Ramos (cell line): ENCODE measurements around the gene FREM1.

Experiments used
- in situ Hi-C: fragments of 300-500 bp; cut with MboI; formaldehyde crosslinking; loops from one replicate; pipeline ENCODE4 v1.14.3; 2022; ENCODE audit warnings: low sequenced_read_pairs; ENCODE audit not compliant: unreplicated experiment

FREM1 gene

DNA sequence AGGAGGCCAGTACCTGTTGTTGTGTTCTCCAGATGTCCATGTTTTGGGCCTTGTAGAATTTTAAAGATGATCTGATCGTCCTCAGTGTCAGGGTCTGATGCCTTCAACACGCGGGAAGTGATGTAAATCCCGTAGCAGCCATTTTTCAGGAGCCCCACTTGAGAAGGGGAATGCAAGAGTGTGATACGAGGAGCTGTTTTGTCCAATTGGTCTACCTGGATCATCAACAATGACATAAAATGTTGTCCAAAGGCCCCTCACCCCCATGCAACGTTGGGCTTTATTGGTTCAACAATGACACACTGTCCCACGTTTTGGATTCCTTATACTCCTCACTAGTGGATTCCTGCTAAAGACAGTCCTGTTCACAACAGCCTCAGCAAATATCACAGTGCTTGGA, 139.6 kb downstream of the FREM1 start:
- in situ Hi-C loops = loop anchor here (10.0 to 25.0 kb wide), 2 partner anchors 306 to 1333 kb away; no protein-coding TSS in a partner anchor

DNA sequence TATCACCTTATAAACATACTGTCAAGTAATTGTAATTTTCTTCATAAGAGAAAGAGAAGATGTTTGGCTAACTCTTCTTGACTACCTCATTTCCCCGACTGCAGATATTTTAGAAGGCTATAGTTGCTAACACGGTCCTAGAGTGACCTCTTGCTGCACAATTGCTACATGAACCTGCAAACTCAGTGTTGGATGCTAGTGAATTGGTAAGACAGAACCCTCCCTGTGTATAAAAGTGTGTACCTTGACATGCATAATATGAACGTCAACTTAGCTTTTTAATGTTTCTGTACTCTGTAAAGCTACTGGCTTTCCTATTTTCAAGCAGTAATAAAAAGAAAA, 141.0 kb downstream of the FREM1 start:
- in situ Hi-C loops = loop anchor here (10.0 to 25.0 kb wide), 2 partner anchors 154 to 1332 kb away; no protein-coding TSS in a partner anchor

DNA sequence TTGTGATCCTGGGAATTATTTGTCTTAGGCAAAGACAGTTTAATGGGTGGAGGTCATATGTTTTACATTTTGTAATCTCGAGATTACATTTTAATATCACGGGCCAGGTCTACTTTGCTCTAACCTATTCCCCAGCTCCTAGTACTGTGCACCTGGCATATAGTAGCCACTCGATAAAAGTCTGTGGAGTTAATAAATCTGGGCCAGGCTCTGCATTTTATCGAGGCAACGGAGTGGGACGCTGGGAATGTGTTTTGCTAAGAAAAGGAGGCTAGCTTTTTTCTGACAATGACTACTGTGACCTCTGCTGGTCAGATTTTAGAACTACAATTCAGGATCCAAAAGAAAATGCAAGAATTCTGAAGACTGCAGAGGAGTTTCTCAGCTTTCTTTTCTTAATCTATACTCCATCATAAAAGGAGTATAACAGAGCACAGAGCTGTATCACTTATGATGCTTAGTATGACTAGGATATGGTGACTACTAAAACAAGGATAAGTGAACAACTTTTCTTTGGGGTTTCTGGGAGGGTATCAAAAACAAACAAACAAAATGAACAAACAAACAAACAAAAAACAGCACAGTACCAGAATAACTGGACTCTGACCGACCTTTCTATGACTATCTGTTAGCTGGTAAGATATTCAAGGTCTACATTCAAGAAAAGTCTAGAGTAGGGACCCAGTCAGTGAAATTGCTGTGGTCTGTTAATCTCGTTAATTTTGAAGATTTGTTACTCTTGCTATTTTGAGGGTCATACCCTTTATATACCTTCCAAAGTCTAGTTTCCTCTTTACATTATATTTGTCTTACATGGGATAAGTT, 141.6 kb downstream of the FREM1 start:
- in situ Hi-C loops = loop anchor here (10.0 to 25.0 kb wide), 2 partner anchors 154 to 1331 kb away; no protein-coding TSS in a partner anchor

DNA sequence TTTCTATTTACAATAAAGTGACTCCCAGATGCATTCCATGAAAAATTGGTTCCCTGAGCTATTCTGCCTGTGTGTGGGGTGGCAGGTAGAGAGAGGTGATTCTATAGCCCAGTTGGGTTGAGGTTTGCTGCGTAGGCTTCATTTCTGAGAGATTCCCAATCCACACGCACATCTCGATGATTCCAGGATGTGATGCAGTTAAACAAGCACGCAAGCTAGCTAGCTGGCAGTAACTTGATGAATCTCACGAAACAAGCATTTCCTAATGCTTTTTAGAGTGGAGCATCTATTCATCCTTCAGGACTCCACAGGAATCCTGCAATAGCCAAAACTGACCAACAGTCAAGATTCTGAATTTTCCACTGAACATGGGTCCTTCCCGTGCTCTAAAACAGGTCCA, 143.9 kb downstream of the FREM1 start:
- in situ Hi-C loops = loop anchor here (10.0 to 25.0 kb wide), 2 partner anchors 151 to 1329 kb away; no protein-coding TSS in a partner anchor

DNA sequence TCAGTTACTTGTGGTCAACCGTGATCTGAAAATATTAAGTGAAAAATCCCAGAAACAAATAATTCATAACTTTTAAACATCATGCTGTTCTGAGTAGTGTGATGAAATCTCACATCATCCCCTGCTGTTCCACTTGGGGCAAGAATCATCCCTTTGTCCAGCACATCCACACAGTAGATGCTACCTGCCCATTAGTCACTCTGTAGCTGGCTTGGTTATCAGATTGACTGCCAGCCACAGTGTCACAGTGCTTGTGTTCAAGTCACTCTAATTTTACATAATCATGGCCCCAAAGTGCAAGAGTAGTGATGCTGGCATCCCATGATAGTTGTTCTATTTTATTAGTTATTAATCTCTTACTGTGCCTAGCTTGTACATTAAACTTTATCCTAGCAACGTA, 148.6 kb downstream of the FREM1 start:
- in situ Hi-C loops = loop anchor here (10.0 to 25.0 kb wide), 2 partner anchors 147 to 1324 kb away; no protein-coding TSS in a partner anchor

DNA sequence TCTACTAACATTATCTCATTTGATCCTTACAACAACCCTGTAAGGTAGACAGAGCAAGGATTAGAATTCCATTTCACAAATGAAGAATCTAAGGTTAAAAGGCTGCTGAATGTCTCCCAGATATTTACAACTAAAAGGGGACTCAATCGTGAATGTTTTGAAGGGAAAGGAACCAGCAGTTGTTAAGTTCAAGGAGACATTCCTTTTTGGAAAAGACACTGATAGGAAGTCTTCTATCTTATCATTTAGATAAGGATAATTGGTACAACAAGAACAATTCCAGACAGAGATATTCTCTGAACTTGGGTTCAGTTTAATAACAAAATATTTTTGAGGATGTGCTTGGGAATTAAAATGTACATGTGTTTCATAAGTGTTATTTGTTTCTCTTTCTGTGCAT, 150.2 kb downstream of the FREM1 start:
- in situ Hi-C loops = loop anchor here (10.0 to 25.0 kb wide), 2 partner anchors 145 to 1323 kb away; no protein-coding TSS in a partner anchor

DNA sequence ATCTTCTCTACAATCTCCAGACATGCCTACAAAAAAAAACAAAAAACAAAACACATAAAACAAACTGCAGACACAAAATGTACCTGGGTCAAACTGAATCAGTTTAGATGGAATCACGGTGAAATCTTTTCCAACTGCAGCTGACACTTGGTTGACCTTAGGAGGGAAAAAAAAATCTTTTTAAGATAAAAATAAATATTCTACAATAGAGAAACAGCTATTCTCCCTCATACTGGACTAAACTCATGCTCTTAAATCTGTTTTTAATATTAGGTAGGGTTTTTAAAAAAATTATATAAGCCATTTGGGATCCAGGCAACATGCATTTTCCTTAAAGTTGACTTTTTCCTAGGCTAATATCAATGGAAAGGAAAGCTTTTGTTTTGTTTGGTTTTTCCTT, 153.9 kb downstream of the FREM1 start:
- in situ Hi-C loops = loop anchor here (25.0 kb wide), 1 partner anchor 1319 kb away; no protein-coding TSS in a partner anchor

DNA sequence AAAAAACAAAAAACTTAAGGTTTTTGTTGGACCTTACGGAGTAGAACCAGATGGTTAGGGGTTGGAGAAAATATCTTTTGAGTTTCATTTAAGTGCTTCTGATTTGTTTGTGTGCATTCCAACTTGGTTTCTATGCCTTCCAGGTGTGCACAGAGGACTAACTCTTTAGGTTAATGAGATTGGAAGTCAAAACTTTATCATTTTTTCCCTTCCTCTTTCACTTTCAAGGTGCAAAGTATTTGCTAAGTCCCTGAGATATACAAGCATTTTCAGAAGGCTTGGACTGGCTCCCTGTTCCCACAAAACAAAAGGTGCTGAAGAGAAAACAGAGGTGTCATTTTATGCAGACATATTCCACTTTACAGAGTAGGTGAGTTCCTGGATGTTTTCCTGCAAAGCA, 157.4 kb downstream of the FREM1 start:
- in situ Hi-C loops = loop anchor here (25.0 kb wide), 1 partner anchor 1316 kb away; no protein-coding TSS in a partner anchor

DNA sequence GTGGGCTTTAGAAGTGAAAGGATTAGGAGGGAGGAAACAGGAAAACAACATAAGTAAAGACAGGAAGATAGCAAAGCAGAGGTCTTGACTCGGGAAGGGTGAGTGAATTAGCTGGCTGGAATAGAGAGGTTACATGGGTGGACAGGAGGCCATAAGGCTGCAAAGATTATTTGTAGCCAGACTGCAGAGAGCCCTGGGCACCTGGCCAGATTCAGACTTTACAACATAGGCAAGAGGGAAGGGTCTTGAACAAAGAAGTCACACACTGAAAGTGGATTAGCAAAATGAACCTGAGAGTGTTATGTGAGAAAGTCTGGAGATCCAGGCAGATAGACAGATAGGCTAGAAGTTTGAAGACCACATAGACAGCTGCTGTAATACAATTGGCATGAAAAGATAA, 158.0 kb downstream of the FREM1 start:
- in situ Hi-C loops = loop anchor here (25.0 kb wide), 1 partner anchor 1315 kb away; no protein-coding TSS in a partner anchor

DNA sequence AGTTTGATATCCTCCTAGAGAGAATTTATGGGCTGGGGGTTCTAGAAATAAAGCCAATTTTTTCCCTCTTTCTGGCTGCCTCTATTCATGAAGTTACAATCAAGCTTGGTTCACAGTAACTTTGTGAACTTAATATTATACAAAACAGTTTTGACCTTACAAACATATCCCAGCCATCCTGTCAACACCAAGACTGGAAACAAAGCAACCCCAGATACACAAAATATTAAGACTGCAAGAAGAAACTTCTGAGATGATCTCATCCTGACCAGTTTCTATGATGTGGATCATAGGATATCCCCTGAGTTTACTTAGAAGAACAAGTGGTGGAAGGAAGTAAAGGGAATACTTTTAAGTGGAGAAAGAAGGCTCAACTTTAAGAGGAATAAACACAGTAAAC, 159.4 kb downstream of the FREM1 start:
- in situ Hi-C loops = loop anchor here (25.0 kb wide), 1 partner anchor 1314 kb away; no protein-coding TSS in a partner anchor

DNA sequence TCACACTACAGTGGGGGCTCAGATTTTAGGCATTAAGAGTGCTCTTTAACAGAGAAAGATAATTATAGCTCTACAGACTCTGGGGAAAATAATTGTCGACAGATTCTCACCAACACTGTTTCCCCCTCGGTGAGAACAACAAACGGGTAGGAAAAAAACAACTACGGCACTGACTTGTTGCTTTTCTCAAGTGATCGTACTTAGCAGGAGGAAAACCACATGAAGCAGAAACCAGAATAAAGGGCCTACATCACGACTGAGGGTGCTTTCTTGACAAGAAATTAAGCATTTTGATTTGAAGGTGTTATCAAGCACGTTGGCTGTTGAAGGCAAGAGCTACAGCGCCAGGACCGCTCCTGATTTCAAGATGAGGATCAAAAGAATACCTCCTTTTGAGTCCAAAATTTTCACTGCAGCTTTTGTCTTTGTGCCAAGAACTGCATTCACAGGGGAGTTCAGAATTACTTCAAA, 160.5 kb downstream of the FREM1 start:
- in situ Hi-C loops = loop anchor here (25.0 kb wide), 1 partner anchor 1312 kb away; no protein-coding TSS in a partner anchor

DNA sequence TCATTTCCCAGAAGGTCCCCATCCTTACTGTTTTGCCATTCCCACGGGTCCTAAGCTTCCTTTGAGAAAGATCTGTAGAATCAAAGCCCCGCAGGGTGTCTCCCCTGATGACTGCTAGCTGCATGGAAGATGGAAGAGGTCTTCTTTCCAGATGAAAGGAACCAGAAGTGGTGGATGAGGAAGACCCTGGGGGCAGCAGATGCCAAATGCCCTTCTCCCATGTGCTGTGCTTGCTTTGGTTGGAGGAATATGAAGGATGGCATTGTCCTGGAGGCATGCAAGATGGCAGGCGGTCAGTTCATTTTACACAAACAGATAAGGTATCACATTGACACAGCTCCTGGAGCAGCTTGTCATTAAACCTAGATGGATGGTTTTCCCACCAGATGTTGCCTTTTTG, 161.9 kb downstream of the FREM1 start:
- in situ Hi-C loops = no loop called here

DNA sequence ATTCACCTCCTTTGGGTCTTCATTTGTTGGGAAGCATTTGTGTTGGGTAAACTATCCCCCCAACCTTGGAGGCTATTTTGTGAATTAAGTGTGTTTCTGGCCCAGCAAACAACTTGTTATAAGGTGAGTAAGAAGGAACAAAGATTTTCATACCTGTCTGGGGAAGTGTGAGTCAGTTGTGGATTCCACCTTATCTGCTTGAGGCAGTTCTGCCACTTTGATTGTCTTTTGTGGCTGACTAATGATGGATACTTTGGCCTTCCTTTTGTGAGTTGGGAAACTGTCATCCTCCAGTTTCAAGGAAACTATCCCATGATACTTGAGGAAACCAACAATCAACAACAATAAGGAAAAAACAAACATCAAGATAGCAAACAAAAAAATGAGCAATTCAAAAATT, 163.1 kb downstream of the FREM1 start:
- in situ Hi-C loops = no loop called here

DNA sequence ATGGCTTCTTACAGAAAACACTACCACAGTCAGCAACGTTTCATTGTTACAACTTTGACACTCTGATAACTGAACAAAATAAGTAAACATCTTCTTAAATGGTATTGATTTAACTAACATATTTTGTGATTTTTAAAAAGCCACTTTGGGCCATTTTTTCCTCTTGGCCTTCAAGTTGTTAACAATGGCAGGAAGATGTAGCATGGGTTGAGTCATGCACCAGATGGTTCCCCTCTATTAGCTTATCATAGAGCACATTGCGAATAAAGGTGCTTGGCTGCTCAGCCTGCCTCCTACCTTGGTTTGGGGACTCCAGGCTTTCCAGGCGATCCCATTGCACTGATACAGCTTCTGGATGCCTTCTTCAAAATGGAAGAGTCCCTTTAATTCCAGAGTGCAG, 163.6 kb downstream of the FREM1 start:
- in situ Hi-C loops = no loop called here

DNA sequence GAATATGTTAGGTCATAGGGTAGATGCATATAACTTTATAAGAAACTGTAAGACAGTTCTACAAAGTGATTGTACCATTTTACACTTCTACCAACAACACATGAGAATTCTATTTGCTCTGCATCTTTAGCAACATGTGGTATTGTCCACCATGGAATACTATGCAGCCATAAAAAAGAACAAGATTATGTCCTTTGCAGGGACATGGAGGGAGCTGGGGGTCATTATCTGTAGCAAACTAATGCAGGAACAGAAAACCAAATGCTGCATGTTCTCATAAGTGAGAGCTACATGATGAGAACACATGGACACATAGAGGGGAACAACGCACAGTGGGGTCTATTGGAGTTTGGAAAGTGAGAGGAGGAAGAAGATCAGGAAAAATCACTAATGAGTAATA, 165.5 kb downstream of the FREM1 start:
- in situ Hi-C loops = no loop called here

DNA sequence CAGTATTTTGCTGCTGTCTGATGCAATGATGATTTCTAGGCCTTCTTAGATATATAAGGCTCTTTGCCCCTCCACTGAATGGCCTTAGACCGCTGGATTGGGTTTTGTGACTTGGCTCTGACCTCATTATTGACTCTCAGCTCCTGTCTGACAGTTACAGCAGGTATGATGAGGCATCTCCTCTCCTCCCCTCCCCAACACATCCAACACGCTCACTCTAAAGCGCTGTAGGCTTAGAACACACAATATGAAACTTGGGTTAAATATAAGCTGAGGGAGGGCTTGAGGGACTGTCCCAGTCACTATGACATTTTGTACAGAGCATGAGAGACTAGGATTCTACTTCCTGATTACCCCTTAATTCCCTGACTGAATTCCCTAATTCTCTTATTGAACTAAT, 168.9 kb downstream of the FREM1 start:
- in situ Hi-C loops = no loop called here

DNA sequence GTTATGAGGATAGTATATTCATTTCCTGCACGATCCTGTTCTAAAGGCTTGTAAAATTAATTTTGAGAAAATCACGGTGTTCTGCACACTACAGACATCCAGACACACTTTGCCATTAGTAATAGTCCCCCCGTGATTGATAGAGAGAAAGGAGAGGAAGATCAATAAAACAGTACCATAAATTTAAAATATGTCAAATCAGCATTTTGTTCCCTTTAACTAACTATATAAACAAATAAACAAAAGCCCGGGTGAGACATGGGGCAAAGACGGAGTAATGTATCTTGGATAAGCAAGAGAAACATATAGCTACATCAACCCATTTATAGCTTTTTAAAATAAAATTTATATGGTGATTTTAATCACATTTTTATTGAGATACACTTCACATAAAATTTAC, 177.1 kb downstream of the FREM1 start:
- in situ Hi-C loops = no loop called here

DNA sequence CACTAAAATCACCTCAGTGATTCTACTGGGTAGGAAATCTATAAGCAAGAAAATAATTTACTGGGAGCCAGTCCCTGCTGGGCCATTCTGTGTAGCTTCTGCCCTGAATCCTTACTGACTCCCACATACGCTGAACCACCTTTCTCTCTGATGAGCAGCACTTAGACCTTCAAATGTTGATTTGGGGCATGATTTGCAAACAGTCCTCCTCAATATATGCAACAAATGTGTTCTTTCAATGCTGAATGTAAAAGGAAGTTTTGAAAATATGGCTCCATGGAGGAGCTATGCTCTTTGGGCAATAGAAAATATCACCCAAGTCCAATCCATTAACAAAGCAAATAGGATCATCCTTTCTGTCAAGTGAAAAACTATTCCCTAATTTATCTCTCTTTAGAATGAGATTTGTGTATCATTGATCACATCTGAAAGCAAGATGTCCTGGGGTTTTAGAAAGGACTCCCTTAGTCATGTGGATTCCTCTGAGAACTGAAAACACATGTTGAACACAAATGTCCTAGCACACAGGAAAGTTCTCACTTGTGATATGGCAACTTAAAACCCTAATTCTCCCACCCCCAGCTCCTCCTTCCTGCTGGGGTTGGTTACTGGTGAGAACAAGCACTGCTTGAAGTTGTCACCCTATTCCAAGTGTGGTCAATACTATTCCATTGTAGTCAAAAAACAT, 178.8 kb downstream of the FREM1 start:
- in situ Hi-C loops = no loop called here

DNA sequence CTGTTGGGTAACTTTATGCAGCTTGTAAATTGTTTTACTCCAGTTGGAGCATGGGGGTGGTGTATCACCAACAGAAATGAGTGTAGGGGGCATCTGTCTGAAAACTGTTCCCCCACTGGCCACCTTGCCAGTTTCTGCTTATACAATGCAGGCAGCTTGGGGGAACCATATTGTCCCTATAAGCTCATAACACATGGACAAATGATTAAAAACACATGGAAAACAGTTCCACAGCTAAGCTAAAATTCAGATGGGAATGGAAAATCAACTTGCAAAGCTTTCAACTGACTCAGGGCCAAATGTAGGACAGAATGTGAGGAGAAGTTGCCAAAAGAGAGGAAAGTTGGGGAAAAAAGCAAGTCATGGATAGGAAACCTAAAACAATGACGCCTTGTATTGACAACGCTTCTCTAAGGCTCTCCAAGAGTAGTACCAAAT, 179.7 kb downstream of the FREM1 start:
- in situ Hi-C loops = no loop called here

DNA sequence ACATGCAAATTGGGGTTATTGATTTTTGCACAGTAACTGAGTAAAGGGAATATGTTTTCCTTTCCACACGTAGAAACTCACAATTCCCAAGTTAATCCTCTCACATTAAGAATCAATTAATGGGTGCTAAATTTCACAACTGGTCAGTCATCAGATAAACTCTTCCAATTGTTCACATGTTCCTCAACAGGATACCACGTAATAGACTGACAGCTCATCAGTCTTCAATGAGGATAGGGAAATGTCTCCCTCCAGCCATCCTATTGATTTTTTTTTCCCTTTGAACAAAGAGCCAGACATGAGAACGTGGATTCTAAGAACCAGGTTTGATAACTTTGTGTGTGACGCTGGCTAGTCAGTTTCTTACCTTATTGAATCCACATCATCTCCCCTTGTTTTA, 186.9 kb downstream of the FREM1 start:
- in situ Hi-C loops = no loop called here
